GM21447 (cell line): ENCODE measurements around the gene SKIC2.
"Not testable (repeated sequence)": the region's sequence is repeated elsewhere in the genome, so short reads cannot be mapped to it uniquely, and the experiment has no call there.

Source experiments
- ATAC-seq: cut with Tn5 transposase; IDR thresholded peaks from one replicate; pipeline ENCODE4 v1.9.1; 2021; ENCODE audit not compliant: unreplicated experiment

SKIC2 gene

GRCh38 chr6:31968791-31969711 is 10.1 kb downstream of the SKIC2 start:
- ATAC-seq = no peak

- ATAC-seq = no peak
Measured at GRCh38 chr6:31969712-31970603, 11.0 kb downstream of the SKIC2 start.

- ATAC-seq = no peak
Measured at GRCh38 chr6:31970604-31971271, 11.8 kb downstream of the SKIC2 start.

GRCh38 chr6:31971279-31971992 is 12.5 kb downstream of the SKIC2 start:
- ATAC-seq = no peak

- ATAC-seq = peak; percentile 79
Measured at GRCh38 chr6:31971993-31972708, 13.2 kb downstream of the SKIC2 start, which contains the start of gene DXO. DXO (minus strand) TSS chr6:31972138; CDS start chr6:31971675, 463 bp downstream.

- ATAC-seq = no peak
Measured at GRCh38 chr6:31972709-31973350, 13.9 kb downstream of the SKIC2 start.

- ATAC-seq = not testable (repeated sequence)
Measured at GRCh38 chr6:31976065-31976464, 17.1 kb downstream of the SKIC2 start.

GRCh38 chr6:31977816-31978431 is 18.9 kb downstream of the SKIC2 start:
- no peak for ATAC-seq

- no peak for ATAC-seq
Measured at GRCh38 chr6:31978831-31979230, 19.9 kb downstream of the SKIC2 start.

- ATAC-seq = no peak
Measured at GRCh38 chr6:31979238-31979898, 20.4 kb downstream of the SKIC2 start.

GRCh38 chr6:31980195-31980876 is 21.4 kb downstream of the SKIC2 start:
- ATAC-seq = not testable (repeated sequence)

- not testable (repeated sequence) for ATAC-seq
Measured at GRCh38 chr6:31980998-31981397, 22.0 kb downstream of the SKIC2 start.

GRCh38 chr6:31981744-31982143 is 22.8 kb downstream of the SKIC2 start, which contains the start of gene C4A:
C4A (plus strand) TSS chr6:31982057; CDS start chr6:31982108, 51 bp downstream.
- ATAC-seq = not testable (repeated sequence)

- not testable (repeated sequence) for ATAC-seq
Measured at GRCh38 chr6:31989363-31989762, 30.4 kb downstream of the SKIC2 start.

GRCh38 chr6:31994421-31994820 is 35.4 kb downstream of the SKIC2 start:
- ATAC-seq = not testable (repeated sequence)

- not testable (repeated sequence) for ATAC-seq
Measured at GRCh38 chr6:31996385-31996784, 37.4 kb downstream of the SKIC2 start.

GRCh38 chr6:32002546-32003268 is 43.7 kb downstream of the SKIC2 start:
- not testable (repeated sequence) for ATAC-seq
